SK-N-MC (cell line): ENCODE measurements around the gene INF2.

Experiments
- EZH2 ChIP-seq: fragments of 200-600 bp; sonication (generic); IDR thresholded peaks from one replicate; pipeline ENCODE4 v1.6.1; 2017; ENCODE audit warnings: antibody characterized with exemption
- FOXP2 ChIP-seq: optimal IDR thresholded peaks from 2 replicates; pipeline ENCODE3; 2011; ENCODE audit warnings: mild to moderate bottlenecking, moderate library complexity; ENCODE audit not compliant: insufficient read depth; ENCODE audit errors: extremely low read length, control extremely low read depth
- POLR2AphosphoS5 ChIP-seq: IDR thresholded peaks from 2 replicates; pipeline ENCODE4 v1.6.1; 2012; ENCODE audit warnings: mild to moderate bottlenecking, low read depth, low read length, borderline replicate concordance

- TF ChIP-seq POLR2AphosphoS5 (no peak), EZH2 (no peak), FOXP2 (no peak)
Observed at GRCh38 chr14:104650057-104650980, 39.1 kb upstream of the INF2 start.
